Tibial nerve (tissue), 3 donors: ENCODE data around the gene EBI3.

Experiments used
- CTCF ChIP-seq, 5 experiments: fragments of 200-600 bp in 3 of 5; fragments of 450-650 bp in 2 of 5; sonication (generic) in 3 of 5; IDR thresholded peaks; one replicate each; pipeline ENCODE4 v1.5.1; 2016 to 2019; ENCODE audit warnings: antibody characterized with exemption in 5 of 5, mild to moderate bottlenecking in 3 of 5, moderate library complexity in 2 of 5
- POLR2A ChIP-seq, 2 donors: fragments of 450-650 bp; IDR thresholded peaks; one replicate each; pipeline ENCODE4 v1.6.1; 2017; ENCODE audit warnings: antibody characterized with exemption in 2 of 2, mild to moderate bottlenecking in 2 of 2, moderate library complexity in 2 of 2

- TF ChIP-seq CTCF (IDR thresholded peaks at IDR 0.05) (no peak), POLR2A (IDR thresholded peaks at IDR 0.05) (no peak)
Measured at GRCh38 chr19:4185413-4186086, 43.8 kb upstream of the EBI3 start.
